Right lobe of liver (tissue), 4 donors: ENCODE data around the gene VPS35L.

ENCODE experiments used
- CTCF ChIP-seq, 4 donors: fragments of 200-600 bp in 3 of 4; fragments of 450-650 bp in 1 of 4; IDR thresholded peaks; one replicate each; pipeline versions ENCODE4 v1.5.1 to v1.8.0; 2016 to 2022; ENCODE audit warnings: antibody characterized with exemption in 4 of 4, mild to moderate bottlenecking in 2 of 4
- POLR2A ChIP-seq: fragments of 450-650 bp; IDR thresholded peaks from one replicate; pipeline ENCODE4 v1.6.1; 2017; ENCODE audit warnings: antibody characterized with exemption, mild to moderate bottlenecking
- donor health status: DM: no; HTN: no; CAD: no.
- donor health status: DM: no; HTN: no; CAD: no.
- donor health status: DM: no; HTN: yes; CAD: no.

DNA sequence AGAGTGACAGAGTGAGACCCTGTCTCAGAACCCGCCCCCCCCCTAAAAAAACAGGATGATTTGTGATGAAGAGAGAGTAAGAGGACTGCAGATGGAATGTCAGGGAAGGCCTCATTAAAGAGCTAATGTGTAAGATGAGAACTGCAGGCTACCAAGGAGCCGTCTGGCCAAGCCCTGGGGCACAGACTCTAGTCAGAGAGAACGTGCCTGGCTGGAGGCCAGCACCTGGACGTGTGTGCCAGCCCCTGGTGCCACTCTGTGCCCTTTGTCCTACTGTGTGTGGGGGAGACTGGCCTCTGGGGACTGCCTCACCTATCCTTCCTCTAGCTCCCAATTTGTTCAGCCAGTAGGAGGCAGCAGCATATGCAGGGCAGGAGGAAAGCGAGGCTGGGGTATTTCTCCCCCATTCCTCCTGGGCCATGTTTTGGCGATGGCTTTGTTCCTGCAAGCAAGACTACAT lies 125.4 kb downstream of the VPS35L start:
- TF ChIP-seq CTCF (IDR thresholded peaks at IDR 0.05): peak in 1 of 4 donors; percentile 13
- TF ChIP-seq POLR2A: no peak
